HG02571 (cell line): ENCODE measurements around the gene KANSL1.

Experiments used
- ATAC-seq: cut with Tn5 transposase; IDR thresholded peaks from one replicate; pipeline ENCODE4 v1.9.1; 2021; ENCODE audit warnings: mild to moderate bottlenecking, moderate library complexity; ENCODE audit not compliant: unreplicated experiment

KANSL1 gene

DNA sequence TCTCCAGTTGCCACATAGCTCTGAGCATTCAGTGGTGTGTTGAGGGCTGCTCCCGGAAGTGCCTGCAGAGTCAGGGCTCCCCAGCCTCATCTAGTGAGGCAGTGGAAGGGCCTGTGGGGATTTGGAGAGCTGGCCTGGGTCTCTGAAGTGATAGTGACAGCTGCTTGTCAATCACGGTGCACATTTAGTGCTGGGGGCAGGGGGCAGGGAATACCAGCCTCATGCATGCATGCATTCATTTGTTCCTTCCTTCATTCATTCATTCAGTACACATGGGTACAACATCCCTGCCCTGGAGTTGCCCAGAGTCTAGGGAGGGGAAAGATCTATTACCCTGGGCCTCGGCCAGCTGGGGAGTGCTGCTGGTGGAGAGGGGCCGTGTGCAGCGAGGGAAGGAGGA, 205.5 kb downstream of the KANSL1 start:
- no peak for ATAC-seq

DNA sequence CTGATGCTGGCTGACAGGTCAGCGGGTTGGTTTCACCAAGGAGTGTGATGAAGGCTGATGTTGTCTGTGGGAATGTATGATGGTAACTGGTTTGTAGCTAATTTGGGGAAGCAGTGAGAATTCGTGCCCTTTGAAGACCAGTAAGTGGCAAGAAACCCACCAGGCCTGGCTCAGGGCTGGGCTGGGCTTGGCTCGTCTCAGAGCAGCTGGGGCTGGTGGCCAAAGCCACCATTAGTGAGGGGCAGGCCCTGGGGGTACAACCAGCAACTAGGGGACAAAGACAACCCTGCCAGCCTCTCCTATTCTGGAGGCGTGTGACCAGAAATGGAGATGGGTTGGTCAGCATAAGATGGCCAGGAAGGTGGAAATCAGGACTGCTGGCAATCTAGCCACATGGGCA, 207.2 kb downstream of the KANSL1 start:
- ATAC-seq: no peak

DNA sequence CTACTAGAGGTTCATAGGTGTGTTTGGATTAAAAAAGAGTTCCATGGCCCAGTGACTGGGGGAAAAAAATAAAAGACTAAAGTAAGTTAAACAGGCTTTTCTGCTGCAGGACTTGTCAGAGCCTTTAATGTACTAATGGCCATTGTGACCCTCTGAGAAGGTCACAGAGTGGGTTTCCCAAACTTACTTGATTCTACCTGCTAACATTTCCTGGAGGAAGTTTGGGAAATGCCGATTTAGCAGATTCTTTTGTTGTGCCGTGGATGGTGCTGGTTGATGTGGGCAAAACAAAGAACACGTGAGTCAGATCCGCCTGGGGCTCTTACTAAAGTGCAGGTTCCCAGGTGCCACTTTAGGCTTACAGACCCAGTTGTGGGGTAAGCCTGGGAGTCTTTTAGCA, 207.8 kb downstream of the KANSL1 start:
- ATAC-seq: no peak

- ATAC-seq: no peak
Observed at GRCh38 chr17:45984368-45984767, 208.9 kb downstream of the KANSL1 start.

GRCh38 chr17:45983614-45984310, 209.5 kb downstream of the KANSL1 start:
- ATAC-seq: no peak

GRCh38 chr17:45982791-45983613, 210.2 kb downstream of the KANSL1 start:
- ATAC-seq: no peak

- ATAC-seq: no peak
Observed at GRCh38 chr17:45981306-45981705, 211.9 kb downstream of the KANSL1 start.

- ATAC-seq: no peak
Observed at GRCh38 chr17:45980855-45981254, 212.4 kb downstream of the KANSL1 start.
